GM18909 (cell line): ENCODE measurements around the gene UGT2B28.
"Not testable (repeated sequence)": the region's sequence is repeated elsewhere in the genome, so short reads cannot be mapped to it uniquely, and the experiment has no call there.

Experiments
- ATAC-seq: cut with Tn5 transposase; IDR thresholded peaks from one replicate; pipeline ENCODE4 v1.9.1; 2021; ENCODE audit warnings: mild to moderate bottlenecking; ENCODE audit not compliant: unreplicated experiment, poor library complexity

UGT2B28 gene

GRCh38 chr4:69335485-69335884 lies 55.2 kb downstream of the UGT2B28 start:
- not testable (repeated sequence) for ATAC-seq

- ATAC-seq = not testable (repeated sequence)
Measured at GRCh38 chr4:69343114-69343513, 62.8 kb downstream of the UGT2B28 start.

GRCh38 chr4:69343558-69344420 lies 63.5 kb downstream of the UGT2B28 start:
- not testable (repeated sequence) for ATAC-seq
